ENCODE measurements around the gene MDK.
A peak's percentile ranks its signal among the peaks of the same experiment; 100 is the strongest.

Gene MDK

DNA sequence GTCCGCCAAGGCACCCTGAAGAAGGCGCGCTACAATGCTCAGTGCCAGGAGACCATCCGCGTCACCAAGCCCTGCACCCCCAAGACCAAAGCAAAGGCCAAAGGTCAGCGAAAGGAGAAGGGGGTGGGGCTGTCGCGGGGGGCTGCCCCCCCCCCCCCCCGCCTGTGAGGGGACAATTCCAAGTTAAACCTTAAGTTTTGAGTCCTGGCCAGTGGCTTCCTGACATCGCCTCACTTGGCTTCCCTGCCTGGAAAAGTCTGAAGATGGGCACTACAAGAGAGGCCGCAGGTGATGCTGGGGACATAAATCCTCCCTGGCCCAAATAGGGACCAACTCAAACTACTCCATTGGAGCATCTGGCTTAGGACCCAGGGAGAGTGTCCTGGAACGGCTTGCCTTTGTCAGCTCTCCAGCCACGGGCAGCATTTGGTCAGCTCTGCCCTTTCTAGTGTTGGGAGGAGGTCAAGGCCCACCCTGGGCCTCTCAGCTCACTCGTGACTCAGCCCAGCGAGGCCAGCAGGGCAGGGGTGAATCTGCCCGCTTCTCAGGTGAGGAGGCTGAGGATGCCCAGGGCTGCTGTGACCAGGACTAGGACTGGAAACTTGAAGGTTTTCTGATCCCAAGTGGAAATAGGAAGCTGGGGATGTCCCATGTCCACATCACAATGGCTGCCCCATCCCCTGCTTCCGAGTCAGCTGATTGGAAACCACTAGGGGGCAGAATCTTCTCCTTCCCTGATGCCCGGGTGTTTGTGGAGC, 1.4 kb downstream of the MDK start:
- no peak for DNase-seq (ENCODE audit: low read depth in 3 of 3)

DNA sequence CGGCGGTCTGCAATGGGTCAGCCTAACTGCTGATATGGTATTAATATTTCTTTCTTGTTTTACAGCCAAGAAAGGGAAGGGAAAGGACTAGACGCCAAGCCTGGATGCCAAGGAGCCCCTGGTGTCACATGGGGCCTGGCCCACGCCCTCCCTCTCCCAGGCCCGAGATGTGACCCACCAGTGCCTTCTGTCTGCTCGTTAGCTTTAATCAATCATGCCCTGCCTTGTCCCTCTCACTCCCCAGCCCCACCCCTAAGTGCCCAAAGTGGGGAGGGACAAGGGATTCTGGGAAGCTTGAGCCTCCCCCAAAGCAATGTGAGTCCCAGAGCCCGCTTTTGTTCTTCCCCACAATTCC, 1.9 kb downstream of the MDK start:
- no peak for DNase-seq (ENCODE audit: low read depth in 3 of 3)

DNA sequence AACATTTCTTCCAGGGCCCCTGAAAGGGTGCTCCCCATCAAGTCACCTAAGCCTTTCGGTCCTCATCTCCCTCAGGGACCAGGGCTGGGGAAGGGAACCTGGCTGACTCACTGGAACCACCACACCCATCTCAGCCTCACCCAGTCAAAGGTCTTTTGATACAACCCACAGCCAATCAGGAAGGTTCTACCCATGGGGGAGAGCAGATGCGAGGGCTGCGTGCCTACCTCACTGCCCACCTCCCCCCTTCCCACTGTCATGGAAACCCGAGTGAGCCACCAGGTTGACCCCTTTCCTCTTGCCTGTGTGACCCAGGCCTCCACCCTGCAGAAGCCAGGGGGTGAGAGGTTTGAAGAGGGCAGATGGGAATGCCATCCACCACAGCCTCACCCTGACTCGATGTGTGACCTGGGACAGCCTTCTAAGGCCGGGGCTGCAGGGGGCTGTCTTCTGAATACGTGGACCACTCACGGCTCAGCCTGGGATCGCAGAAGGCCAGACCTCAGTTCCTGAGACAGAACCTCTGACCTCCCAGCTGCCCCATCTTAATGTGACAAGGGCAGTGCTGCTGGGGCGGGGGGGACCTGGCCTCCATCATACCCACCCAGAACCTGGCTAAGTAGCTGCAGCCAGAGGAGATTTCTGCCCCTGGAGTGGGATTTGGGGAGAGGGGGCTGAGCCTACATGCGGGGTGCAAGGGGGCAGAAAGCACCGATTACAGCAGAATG, 2.7 kb downstream of the MDK start:
- no peak for DNase-seq (ENCODE audit: low read depth in 3 of 3)

DNA sequence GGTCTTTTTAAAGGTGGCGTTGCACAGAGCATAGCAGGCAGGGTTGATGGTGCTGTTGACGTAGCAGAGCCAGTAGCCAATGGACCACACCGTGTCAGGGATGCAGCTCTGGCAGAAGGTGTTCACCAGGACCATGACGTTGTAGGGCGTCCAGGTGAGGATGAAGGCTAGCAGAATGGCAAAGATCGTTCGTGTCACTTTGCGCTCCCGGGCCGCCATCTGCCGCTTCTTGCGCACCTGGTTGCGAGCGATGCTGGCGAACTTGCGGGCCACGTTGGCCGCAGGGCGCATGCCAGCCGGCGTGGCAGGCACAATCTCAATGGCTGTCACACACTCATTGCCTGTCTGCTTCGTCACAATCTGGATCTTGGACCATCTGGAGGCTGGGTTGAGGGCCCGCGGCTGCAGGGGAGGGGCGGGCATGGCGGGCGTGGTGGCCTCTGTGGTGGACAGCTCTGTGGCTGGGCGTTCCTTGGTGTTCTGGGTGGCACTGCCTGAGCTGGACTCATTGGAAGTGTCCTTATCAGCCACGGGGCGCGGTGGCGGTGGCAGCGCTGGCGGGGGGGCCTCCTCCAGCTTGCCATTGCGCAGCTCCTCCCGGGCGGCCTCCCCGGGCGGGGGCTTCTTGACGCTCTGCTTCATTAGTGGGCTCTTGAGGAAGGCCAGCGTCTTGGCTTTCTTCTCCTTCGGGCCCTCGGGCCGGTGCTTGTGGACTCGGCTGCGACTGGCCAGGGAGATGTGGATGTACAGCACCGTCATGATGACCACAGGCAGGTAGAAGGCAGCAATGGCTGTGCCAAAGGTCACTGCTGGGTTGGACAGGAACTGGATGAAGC, 3.9 kb downstream of the MDK start:
- no peak for DNase-seq (ENCODE audit: low read depth in 3 of 3)

DNA sequence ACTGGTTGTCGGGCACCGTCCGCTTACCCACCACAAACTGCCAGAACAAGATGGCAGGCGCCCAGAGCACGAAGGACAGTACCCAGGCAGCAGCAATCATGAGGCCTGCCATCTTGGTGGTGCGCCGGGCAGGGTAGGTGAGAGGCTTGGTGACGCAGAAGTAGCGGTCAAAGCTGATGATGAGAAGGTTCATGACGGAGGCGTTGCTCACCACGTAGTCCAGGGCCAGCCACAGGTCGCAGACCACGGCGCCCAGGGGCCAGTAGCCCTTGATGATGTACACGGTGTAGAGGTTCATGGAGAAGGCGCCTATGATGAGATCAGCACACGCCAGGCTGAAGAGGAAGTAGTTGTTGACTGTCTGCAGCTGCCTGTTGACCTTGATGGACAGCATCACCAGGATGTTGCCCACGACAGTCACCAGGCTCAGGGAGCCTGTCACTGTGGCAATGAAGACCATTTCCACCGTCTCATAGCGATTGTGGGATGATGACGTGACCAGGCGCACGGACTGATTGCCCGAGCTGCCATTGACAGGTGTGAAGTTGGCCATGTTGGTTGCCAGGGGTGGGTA, 4.6 kb downstream of the MDK start:
- DNase-seq (ENCODE audit: low read depth in 3 of 3) = no peak

DNA sequence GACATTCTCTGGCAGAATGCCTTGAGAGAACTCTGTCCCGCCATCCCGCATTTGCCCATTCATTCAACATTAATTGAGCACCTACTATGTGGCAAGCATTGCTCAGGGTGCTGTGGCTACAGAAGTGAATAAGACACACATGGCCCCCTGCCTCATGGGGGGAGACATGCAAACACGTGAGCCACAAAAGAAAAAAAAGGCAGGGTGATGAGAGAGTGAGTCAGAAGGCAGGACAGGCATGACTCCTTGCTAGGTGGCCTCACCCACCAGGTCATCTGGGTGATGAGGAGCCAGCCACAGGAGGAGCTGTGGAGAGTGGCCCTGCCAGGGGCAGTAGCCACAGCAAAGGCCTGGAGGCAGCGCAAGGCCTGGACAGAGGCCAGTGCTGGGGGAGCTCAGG, 5.2 kb downstream of the MDK start:
- no peak for DNase-seq (ENCODE audit: low read depth in 3 of 3)

DNA sequence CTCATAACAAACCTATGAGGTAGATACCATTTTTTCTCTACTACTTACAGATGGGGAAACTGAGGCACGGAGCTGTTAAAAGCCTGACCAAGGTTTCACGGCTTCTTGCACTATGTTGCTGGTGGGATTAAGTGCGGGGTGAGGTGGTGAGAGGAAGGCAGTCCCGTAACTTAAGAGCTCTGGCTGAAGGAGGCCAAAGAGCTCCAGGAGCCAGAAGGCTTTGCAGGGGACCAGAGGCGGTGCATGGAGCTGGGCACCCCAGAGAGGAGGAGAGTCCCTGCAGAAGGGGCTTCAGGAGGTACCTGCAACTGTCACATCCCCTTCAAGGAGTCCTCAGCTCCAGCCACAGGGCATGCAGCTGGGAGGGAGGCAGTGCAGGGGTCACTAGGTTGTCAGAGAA, 6.0 kb downstream of the MDK start:
- no peak for DNase-seq (ENCODE audit: low read depth in 3 of 3)

DNA sequence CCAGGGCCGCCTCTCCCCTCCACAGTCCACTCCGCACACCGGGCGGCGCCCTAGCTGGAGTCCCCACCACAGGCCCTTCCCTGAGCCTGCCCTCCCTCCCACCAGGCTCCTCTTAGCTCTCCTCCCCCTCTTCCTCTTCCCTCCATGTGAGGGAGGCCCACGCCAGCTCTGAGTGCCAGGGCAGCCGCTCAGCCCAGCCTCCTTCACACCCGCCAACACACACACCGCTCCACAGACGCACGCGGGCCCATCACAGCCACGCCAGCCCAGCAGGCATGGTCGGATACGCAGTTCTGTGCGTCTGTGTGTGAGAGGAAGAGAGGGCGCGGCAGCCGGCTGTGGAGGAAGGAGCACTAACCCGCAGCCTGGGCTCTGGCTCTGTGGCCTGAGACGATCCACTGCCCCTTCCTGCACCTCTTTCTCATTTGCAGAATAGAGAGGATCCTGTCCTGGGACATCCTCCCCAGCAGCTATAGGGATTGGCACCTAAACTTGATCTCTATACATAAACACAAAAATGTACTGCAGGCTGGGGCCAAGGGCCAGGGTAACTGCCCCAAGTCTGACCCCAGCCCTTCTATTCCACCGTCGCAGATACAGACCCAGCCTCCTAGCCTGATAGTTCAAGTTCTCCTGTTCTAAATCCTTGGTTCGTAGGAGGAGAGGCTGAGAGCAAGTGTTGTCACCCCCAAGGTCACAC, 6.6 kb downstream of the MDK start:
- DNase-seq (ENCODE audit: low read depth in 3 of 3) = no peak

DNA sequence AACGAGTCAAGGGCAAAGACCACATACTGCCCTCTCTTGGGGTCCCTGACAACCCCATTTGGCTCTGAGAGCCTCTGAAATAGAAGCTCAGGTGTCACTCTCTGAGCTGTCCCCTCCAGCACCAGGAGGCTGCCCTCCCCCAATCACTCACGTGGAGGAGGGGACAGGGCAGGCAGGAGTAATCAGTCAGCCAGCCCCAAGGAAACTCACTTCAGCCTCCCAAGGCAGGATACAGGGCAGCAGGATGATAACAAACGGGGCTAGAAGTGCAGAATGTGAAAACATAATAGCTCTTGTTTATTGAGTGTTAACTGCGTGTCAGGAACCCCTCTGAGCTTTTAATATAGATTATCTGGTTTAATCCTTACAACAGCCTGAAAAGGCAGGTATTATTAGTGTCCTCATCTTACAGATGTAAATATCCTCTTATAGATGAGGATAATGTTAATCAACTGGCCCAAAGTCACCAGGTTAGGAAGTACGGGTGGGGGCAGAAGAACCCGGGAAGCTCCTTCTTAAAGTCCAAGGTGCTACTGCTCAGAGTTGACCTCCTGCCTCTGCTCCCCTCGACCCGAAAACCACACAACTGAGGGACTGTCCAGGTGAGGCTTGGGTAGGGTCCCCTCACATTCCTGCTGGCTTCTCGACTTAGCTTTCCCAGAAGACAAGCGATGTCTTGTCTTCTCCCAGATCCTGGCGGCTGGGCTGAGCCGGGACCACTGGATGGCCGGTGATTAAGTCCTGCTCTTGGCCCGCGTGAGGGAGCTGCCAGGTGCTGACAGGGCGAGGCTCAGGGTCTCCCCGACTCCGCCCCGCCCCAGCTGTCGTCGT, 7.4 kb downstream of the MDK start:
- DNase-seq (ENCODE audit: low read depth in 3 of 3) = no peak

DNA sequence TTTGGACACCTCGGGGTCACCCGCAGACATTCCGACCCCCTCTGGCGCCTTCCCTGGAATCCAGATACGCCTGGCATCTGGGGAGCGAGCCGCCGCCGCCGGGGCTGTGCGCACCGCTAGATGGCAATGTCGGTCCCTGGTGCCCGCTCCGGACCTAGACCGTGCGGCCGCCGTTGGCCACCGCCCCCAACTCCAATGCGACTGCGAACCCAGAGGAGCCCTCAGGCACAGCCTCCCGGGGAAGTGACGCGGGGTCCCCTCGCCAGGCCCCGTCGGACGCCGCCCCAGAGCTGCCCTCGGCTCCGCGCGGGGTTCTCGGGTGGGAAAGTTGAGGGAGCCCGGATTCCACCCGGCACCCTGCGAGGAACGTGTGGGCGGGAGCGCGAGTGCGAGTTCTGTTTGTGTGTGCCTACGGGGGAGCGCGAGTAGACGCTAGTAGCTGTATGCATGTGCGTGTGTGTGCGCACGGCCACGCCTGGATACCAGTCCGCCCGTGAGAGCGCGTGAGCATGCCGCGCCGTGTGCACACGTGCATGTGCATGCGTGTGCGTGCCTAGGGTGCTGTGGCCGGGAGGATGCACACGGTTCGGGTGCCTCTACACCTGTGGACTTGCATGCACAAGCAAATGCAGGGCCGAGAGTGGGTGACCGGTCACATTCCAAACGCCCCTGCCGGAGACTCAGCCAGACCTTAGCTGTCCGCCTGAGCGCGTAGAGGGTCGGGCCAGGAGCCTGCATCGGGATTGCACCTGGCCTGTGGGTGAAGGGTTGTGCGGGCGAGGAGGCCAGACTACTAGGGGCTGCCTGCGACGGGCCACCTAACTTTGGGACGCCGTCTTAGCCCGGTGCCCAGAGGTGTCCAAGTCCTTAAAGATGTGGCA, 8.2 kb downstream of the MDK start:
- no peak for DNase-seq (ENCODE audit: low read depth in 3 of 3)

DNA sequence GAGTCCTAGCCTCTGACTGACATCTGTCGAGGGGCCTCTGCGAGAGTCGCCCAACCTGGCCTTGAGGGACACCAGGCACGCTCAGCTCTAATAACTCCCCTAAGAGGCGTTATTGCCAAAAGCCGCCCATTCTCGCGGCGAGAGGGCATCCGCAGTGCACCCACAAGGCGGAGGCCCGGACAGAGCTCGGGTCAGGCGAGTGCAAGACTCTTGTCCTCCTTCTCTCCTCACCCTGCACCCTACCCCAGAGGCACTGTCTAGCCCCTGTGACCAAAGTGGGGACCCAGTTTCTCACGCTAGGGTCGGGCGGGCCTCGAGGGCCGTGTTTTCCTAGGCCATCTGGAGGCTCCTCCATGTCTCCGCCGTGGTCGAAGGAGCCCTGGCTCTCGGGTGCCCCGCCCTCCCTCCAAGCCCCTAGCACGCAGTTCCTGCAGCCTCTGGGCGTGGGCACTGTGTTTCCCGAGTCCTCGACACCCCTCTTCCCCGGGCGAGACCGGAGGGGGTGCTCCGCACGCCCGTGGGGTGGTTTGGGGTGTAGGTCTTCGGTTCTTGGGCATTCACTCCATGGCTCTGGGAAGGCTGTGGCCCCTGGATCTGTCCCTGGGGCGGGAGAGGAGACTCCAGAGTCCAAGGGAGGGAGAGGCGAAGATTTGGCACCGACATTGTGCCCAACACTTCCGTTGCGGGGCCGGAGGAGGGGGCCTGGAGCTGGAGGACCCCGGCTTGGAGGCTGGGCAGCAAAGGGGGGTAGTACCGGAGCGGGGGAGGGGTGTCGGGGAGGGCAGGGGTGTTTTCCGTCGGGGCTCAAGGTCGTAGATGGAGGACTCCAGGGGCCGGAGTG, 9.1 kb downstream of the MDK start:
- DNase-seq (ENCODE audit: low read depth in 3 of 3) = no peak

DNA sequence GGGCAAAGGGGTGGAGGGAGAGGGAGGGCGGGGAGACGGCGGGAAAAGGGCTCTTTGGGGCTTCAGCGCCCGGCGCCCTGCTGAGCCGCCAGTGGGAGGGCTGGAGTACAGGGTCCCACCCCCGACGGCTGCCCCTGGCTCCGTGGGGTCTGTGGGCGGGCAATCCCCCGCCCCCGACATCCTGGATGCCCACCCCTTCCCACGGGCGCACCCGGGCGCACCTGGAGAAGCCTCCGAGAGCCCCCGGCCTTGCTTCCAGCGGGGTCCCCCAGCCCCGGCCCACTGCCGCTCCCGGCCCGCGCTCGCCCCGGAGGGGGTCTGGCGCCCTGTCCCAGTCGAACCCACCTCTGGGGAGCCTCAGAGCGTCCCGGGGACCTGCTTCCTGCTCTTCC, 9.7 kb downstream of the MDK start:
- no peak for DNase-seq (ENCODE audit: low read depth in 3 of 3)

DNA sequence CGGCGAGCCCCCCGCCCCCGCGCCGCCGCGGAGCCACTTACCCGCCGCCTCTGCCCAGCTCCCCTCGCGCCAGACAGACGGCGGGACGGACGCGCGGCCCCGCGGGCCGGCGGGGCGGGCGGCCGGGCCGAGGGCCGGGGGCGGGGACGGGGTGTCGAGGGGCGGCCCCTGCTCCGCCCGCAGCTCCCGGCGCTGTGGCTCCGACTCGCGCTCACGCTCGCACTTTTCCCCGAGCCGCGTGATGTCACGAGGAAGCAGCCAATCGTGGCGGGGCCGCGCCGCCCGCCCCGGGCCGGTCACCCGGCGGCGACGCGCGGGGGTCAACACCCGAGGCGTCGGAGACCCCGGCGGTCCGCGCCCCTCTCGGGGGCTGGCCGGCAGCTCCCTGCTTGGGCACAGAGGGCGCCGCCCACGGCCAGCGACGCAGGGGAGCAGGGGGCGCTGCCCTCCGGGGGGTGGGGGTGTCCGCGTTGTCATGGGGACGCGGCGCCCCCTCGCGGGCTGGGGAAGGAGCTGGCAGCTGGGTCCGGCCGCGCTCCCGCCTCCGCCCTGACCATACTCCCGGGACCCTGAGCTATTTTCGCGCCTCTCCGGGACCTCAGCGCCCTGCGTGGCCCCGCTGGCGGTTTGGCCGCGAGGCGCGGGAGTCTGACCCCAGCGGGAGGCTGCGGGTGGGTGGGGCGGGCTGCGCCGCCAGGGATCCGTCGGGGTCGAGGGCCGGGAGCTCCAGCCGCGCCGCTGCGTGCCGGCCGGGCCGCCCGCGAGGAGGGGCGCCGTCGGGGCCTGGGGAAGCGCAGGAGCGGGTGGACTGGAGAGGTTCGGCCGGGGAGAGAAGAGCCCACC, 10.3 kb downstream of the MDK start, which contains the start of gene CHRM4:
Gene CHRM4 (minus strand): TSS at position 199 of the 843 bp plus-strand sequence. CDS start 5,219 bp downstream, outside the sequence.
- no peak for DNase-seq (ENCODE audit: low read depth in 3 of 3)

DNA sequence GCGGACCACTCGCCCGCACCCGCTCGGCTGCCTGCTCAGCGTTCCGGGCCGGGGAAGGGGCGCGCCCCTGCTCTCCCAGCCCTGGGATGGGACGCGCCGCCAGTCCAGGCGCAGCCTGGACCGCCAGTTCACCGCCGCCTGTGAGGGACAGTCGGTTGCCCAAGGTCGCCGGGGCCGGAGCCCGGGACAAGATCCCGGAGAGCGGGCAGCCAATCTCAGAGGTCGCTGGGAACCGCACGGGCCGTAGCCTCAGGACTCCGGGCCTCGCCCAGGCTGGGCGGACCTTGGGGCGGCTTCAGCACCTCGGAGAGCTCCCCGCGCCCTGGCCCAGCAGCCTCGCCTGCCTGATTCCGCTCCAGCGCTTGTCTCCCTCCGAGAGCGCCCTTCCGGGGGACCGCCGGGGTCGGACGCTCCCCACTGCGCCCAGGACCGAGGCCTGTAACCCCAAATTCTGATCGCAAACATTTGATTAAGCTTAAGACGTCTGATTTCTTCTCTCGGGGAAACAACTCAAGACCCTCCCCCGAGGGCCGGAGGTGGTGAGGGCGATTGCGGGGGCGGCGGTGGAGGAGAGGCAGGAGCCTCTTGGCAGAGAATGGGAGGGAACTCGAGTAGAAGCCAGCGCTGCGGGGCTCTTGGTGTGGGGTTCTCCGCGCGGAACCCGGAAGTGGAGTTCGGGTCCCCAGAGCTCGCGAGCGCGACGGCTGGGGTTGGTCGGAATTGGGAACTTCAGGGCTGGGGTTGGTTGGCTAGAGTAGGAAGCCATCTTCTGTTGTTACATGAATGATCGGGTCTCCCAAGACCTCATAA, 11.2 kb downstream of the MDK start:
- DNase-seq (ENCODE audit: low read depth in 3 of 3) = peak; percentile 48 to 58 (median 56)

DNA sequence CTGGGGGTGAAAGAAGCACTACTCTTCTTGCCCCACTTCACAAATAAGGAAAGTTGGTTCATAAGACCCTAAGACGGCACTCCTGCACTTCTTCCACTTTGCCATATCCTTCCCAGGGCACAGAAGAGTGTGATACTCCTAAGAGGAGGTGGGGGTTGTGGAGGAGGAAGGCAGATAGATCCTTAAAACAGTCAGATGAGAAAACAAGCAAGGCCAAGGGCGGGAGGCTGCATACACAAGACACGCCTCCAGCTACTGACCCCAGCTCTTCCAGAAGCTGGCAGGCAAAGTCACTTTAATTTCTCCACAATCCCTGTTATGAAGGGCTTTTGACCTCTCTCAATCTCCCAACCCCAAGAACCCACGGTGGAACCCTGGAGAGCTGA, 11.8 kb downstream of the MDK start:
- no peak for DNase-seq (ENCODE audit: low read depth in 3 of 3)

DNA sequence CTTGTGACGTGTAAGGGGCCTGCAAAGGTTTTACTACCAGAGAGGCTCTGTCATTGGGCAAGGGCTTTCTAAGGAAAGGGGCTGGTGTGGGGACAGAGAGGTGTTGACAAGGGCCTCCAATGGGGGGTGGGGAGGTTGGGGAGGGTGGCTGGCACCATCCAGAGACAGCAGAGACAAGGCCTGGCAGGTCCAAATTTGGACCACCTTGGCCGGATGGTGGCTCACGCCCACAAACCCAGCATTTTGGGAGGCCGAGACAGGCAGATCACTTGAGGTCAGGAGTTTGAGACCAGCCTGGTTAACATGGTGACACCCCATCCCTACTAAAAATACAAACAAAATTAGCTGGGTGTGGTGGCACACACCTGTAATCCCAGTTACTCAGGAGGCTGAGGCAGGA, 12.3 kb downstream of the MDK start:
- no peak for DNase-seq (ENCODE audit: low read depth in 3 of 3)

DNA sequence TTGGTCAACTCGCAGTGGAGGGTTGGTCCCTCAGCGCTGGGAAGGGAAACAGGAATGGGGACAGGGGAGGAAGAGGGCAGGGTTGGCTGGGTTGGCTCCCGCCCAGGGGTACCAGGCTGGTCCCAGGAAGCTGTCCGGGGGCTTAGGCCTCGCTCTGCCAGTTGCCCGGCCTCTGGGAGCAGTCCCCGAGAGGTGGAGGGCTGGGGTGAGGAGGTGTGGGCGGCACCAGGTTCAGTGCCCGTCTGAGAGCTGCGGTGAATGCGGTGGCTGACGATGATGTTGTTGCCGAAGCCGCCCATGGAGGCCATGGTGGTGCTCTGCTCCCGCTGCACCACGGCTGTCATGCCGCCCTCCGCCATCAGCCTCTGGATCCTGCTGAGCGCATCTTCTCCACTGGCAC, 16.1 kb downstream of the MDK start:
- DNase-seq (ENCODE audit: low read depth in 3 of 3) = no peak

Measured in stimulated activated CD4-positive, alpha-beta T cell treated with anti-CD3 and anti-CD28 coated beads, TNF-alpha, amount 100 ng/mL, for 4 hours (primary cell).